Left ventricle myocardium superior (tissue), 1 donor: ENCODE results near the gene TRMT11. TPM values are rescaled to one million over a fixed set of nuclear protein-coding genes. Genes with fewer than 3 reads are reported as not detected.
"Not testable (repeated sequence)": the region's sequence is repeated elsewhere in the genome, so short reads cannot be mapped to it uniquely, and the experiment has no call there.

ENCODE experiments used
- ATAC-seq: fragments of 200-7000 bp; cut with Tn5 transposase; one replicate; pipeline ENCODE4 v1.9.1; 2020; ENCODE audit warnings: mild to moderate bottlenecking, moderate library complexity
- DNase-seq: peaks from one replicate; pipeline ENCODE4 v3.0.0-alpha.2; 2020
- intact Hi-C: fragments of 100-400 bp; cut with micrococcal nuclease; formaldehyde crosslinking; loops from one replicate; pipeline ENCODE4 v1.11.0; 2022
- total RNA-seq: library from RNA; stranded (reverse); fragmentation: NEBNext Ultra II Directional; extraction: Animal tissue kit (Norgen Biotek cat#: 25700); gene quantifications from one replicate; pipeline ENCODE4 v1.2.1, GENCODE V29; 2021
- donor health status: DM: no; HTN: yes; CAD: no; lungs with severe emphysema.

TRMT11 gene
- total RNA-seq, 1 donor from 2014 or later, result 8.3 TPM

DNA sequence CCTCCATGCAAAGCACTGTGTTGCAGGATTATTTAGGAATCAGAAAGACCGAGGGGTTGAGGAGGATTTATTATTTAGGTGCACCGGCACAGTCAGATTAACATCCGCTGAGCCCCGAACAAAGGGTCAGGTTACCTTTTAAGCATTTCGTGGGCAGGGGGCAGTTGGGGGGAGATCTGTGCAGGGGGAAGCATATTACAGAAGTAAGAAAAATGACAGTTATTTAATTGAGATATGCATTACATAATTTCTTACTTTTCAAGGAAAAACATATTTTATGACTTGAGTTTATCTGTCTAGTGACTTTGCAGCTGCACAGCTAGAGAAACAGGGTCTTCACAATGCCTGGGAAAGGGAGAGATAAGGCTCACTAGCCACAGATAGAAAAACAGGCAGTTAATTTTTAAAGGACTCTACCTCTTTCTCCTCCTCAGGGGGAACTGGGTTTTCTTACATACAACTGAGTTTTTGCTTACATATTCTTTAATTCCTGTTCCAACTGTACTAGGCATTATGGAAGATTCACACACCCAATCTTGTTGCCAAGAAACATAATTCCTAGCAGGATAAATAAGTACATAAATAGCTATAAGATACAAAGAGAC is 31.5 kb upstream of the TRMT11 start:
- DNase-seq (no peak), ATAC-seq (no peak)
- intact Hi-C loops, result loop anchor here (5.0 kb wide), 1 partner anchor 173 kb away; no protein-coding TSS in a partner anchor

DNA sequence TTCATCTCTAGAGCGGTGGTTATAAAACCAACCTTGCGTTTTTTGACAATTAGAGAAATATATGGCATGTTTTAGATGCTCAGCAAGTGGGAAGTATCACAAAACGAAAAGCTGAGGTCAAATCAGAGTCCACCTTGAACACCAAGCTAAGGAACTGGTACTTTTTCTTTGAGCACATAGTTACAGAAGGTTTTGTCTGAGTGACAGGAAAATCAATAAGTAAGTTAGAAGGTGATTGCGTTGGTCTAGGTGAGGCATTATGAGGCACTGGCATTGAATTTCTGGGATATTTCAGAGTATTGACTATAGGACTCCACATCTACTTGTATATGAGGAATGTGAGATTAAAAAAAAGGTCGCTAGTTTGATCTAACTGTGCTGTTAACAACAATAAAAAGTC is 30.4 kb upstream of the TRMT11 start:
- ATAC-seq (no peak), DNase-seq (no peak)
- intact Hi-C loops, result loop anchor here (5.0 kb wide), 1 partner anchor 174 kb away; no protein-coding TSS in a partner anchor

DNA sequence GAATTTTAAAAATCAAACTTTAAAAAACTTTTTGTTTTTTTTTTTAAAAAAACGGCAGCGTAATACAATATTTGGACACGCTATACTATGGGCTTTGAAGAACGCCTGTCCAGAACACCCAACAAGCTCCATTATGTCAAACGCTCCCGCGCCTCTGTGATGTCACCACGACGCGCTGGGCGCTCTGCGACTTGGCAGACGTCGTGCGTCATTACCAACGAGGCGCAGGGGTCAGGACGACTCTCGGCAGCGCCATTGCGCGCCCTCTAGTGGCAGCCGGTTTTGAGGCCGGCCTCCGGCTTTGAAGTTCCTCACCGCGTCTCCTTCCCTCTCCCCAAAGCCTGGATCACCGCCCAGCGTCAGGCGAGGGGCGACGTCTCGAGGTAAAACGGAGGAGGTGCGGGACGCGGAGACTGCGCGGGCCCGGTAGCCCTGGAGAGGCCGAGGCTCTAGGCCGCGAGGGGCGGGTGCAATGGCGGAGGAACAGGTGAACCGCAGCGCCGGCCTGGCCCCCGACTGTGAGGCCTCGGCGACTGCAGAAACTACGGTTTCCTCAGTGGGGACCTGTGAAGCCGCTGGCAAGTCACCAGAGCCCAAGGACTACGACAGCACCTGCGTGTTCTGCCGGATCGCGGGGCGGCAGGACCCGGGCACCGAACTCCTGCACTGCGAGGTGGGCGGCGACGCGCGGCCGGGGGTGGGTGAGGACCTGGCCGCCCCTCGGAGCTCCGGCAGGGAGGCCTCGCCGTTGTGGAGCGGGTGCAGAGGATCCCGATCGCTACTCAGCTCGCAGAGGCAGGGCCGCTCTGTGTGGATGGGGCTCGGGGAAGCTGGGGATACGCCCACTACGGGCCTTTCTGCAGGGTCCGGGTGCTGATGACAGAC is 29.6 kb upstream of the TRMT11 start, which contains the start of gene HINT3:
HINT3 (plus strand) TSS at position 265 of the 885 bp plus-strand sequence; CDS start at position 473, 208 bp downstream.
- ATAC-seq, result peak; percentile 97
- DNase-seq, result peak; percentile 99
- intact Hi-C loops, result loop anchor here (5.0 kb wide), 1 partner anchor 174 kb away; no protein-coding TSS in a partner anchor

DNA sequence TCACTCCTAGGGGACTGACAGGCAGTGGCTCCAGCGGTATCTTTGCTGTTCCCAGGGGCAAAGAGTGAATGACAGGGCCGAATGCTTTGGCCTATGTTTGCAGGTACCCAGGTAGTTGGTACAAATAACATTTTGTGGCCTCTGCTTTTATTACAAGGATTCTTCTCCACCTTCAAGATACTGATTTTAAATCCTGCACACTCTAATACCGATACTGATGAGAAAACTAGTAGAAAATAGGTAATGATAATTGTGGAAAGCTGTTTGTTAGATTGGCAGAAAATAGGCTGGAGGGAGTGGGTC is 29.0 kb upstream of the TRMT11 start:
- ATAC-seq (no peak), DNase-seq (no peak)
- intact Hi-C loops, result loop anchor here (5.0 kb wide), 1 partner anchor 175 kb away; no protein-coding TSS in a partner anchor

DNA sequence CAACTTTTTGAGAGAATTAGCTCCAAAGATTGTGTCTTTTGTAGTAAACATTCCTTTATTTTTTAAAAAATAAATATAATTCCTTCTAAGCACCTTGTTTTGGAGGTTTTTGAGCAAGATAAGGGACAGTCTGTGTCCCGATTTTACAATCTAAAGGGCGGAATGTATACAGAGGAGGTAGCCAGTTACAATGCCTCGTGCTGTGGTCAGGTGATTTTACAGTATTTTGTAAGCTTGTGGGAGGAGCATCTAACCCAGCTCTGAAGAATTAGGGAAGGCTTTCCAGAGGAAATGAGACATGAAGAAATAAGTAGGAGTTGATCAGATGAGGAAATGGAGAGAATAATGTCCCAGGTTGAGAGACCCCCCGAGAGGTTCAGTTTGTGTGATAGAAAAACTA is 28.5 kb upstream of the TRMT11 start:
- intact Hi-C loops, result loop anchor here (5.0 kb wide), 1 partner anchor 176 kb away; no protein-coding TSS in a partner anchor
- DNase-seq (no peak), ATAC-seq (peak; percentile 21)

DNA sequence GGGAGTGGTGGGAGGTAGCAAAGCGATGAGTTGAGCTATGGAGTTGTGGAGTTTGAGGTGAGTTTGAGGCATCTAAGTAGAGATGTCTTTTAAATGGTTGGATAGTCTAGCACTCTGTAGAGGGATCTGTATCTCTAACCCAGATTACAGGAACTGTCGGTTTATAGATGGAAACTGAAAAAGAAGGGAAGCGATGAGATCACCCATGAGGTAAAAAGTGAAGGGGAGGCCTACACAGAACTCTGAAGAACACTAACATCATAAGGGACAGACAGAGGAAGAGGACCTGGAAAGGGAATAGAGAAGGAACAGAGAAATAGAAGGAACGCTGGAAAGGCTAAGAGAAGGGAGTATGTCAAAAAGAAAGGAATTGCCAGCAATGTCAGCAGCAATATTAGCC is 27.3 kb upstream of the TRMT11 start:
- DNase-seq (no peak), ATAC-seq (no peak)
- intact Hi-C loops, result loop anchor here (5.0 kb wide), 1 partner anchor 177 kb away; no protein-coding TSS in a partner anchor

DNA sequence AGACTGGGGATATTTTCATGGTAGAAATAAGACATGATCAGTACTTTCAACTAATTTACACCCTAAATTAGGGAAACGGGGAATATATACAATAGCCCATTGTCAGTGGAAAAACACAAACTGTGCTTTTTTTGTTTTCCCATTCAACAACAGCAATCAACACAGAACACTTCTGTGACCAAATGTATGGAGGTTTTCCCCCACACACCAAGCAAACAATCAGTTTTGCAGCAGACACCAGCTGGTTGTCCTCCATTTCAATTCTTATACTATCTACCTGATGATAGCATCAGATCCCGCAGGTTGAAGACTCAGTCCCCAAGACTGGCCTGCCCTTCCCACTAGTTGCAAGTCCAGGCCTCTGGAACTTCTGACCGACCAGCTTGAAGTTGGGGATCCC is 25.2 kb upstream of the TRMT11 start:
- no peak for ATAC-seq
- DNase-seq, result no peak
- intact Hi-C loops, result no loop called here

DNA sequence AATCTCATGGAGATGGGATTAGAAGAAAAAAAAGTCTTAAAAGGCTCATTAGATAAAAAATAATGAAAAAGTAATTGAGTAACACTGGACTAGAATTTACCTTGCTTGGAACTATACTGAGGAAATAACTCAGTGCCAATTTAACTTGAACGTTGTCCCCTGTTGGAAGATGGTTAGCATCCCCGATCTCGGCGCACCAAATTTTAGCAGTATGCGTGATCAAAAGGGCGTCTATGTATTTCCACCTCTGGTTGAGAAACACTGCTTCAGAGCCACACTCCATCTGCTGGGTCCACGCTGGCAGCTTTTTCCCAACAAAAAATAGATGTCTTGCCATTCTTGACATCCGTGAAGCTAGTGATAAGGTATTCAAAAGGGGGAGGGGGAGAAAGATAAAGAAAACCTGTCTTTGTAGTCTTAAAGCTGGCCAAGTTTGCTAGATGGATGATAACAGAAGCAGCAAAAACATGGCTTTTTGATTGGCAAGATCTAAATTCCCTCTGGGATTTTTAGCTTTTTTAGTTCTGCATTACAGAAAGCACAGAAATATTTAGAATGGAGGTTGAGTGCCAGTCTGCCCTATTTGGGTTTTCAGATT is 23.3 kb upstream of the TRMT11 start:
- DNase-seq (no peak), ATAC-seq (no peak)
- intact Hi-C loops, result no loop called here

DNA sequence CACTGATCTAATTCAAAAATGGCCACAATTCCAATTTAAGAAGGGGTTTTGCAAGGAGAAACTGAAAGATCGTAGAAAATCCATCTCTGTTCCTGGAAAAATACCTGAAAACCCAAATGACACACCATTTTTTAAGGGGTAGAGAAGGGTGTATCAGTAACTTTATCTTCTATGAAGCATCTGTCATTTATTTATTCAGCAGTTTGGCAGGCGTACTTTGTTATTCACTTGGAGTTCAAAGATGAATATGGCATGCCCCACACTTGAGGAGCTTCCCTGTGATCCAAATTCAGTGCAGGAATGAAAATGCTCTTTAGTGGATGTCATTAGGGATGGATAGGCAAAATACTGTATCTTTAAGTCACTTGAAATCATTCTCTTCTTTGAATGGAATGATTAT is 22.5 kb upstream of the TRMT11 start:
- DNase-seq (no peak), ATAC-seq (no peak)
- intact Hi-C loops, result no loop called here

DNA sequence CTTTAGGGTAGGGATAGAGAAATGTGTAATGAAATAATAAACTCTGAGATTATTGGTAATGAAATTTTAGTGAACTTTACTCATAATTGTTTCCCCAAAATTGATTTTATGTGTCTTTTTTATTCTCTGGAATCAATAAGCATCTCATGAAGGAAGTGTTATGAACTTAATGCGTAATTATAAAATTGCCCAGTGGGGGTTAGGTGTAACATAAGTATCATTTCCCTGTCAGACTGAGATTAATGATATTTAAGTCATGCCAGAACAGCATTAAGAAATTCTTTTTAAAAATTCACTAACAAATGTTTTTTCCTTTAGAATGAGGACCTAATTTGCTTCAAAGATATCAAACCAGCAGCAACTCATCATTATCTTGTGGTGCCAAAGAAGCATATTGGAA is 19.8 kb upstream of the TRMT11 start:
- intact Hi-C loops, result no loop called here
- ATAC-seq (no peak), DNase-seq (no peak)

DNA sequence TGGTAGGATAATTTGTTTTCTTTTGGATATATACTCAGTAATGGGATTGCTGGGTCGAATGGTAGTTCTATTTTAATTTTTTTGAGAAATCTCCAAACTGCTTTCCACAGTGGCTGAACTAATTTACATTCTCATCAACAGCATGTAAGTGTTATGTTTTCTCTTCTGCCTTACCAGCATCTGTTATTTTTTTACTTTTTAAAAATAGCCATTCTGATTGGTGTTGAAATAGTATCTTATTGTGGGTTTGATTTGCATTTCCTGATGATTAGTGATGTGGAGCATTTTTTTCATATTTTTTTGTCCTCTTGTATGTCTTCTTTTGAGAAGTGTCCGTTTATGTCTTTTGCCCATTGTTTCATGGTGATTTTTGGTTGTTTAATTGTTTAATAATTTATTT is 17.8 kb upstream of the TRMT11 start:
- DNase-seq, result no peak
- no peak for ATAC-seq
- intact Hi-C loops, result no loop called here

DNA sequence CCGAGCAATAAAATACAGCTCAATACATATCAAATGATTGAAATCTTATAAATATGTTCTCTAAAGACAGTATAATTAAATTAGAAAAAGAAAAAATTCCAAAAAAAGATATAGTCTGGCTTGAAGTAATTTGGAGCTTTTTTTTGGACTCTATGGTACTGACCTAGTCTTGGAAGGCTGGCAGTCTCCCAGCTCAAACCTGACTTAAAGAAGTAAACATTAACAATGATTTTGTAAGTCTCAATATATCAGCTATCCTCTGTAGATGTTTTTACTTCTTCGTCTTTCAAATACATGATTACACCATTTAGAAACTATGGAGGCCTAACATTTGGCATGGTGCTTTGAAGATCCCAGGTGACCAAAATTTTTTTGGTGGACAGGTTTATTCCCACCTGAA is 15.6 kb upstream of the TRMT11 start:
- DNase-seq, result no peak
- intact Hi-C loops, result no loop called here
- no peak for ATAC-seq

DNA sequence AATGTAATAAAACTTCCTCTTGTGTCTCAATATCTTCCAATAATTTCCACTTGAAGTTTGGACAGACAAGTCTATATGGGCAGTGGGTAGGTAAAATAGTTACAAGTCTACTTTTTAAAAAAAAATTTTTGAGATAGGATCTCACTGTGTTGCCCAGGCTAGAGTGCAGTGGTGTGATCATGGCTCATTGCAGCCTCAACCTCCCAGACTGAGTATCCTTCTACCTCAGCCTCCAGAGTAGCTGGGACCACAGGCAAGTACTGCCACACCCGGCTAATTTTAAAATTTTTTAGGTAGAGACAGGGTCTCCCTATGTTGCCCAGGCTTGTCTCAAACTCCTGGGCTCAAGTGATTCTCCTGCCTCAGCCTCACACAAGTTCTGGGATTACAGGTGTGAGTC is 13.9 kb upstream of the TRMT11 start:
- DNase-seq, ATAC-seq, intact Hi-C loops: not testable (repeated sequence)

DNA sequence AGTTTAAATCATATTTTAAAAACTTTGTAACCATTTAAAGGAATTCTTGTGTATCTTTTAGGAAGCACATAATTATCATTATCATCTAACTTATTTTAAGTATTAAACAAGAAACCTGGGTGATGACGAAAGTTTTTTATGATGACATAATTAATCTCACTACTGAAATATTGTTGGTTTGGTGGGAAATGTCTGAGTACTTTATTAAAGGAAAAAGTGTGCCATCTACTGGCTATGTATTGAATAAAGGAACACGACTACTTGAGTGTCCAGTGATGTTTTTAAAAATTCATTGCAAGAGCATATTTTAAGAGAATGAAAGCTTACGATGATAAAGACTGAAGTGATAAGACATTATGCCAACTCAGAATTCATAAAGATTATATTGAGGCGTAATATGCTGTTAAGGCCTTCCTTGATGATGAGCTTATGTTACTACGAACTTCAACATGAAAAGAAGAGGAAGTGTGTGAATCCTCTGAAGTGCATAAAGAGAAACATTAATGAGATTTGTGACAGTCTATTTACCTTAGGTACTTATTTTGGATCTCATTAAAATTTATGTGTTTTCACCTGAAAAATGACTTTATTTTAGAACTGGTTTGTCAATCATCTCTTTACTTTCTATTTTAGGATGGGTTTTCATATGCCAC is 12.0 kb upstream of the TRMT11 start:
- ATAC-seq, result peak; percentile 51
- no peak for DNase-seq
- intact Hi-C loops, result no loop called here

DNA sequence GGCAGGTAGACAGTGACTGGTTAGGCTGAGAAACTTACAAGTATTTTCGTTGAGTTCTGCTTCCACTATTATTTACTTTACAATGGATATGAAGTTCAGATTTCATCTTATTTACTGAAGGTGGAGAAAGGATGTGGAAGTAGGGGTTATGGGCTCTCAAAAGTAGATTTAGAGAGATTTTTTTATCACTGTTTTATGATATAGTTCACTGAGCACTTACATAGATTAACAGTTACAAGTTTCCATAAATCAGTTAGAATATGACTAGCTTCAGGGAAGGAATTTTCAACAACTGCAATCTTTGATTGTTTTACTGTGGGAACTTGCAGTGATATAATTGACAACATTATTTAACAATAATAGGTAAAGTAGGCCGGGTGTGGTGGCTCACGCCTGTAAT is 7.2 kb upstream of the TRMT11 start:
- intact Hi-C loops, result no loop called here
- ATAC-seq, result no peak
- no peak for DNase-seq

DNA sequence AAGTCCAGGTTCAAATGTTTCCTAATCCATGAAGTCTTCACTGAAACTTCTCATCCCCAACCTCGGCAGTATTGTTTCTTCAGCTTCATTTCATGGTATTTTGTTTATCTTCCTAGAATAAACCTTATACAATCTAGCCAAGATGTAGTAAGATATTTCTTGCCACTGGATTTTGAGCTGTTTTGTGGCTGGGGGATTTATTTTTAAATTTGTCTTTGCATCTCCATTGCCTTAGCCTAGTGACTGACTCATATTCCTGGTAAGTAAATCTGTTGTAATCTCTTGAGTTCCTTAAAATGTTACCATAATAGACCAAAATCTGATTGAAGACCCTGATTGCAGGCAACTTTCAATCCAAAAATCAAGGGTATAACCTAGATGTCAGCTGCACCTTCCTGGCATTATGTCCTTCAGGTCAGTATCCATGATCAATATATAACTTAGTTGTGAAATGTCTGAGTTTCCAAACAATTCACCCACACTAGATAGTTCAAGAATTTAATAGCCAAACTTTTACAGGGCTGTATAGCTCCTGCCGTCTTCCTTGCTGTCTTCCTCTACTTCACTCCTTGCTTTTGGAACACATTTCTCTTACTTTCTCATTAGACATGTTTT is 4.7 kb upstream of the TRMT11 start:
- DNase-seq (no peak), ATAC-seq (no peak)
- intact Hi-C loops, result no loop called here

DNA sequence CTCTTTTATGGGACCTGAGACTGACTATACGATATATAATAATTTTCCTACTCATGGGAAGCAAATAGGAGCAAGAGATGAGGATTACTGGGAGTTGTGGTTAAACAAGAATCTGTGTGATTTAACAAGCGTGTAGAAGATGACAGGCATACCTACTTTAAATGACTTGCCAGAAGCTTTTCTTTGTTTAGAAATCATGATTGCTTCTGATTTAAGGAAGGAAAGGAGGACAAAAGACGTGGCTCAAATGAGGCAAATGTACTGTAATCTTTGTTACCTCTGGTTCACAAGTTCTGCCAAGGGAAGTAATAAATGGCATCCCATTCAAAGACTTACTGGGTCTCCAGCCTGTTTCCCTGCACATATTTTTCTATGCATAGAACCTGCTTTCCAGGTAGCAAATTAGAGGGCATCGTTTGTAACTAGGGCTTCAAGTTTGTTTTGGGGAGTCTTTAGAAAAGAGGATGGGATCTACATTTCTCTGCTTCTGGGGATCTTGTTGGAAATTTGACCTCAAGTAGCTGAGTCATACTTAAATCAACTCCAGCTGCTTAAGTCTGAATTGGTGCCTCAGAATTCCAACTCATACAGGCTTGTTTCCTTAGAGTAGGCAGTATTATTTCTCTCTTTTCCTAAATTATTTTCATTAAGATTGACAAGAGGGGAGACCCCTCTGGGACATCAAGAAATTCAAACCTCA is 2.9 kb upstream of the TRMT11 start:
- ATAC-seq (no peak), DNase-seq (no peak)

DNA sequence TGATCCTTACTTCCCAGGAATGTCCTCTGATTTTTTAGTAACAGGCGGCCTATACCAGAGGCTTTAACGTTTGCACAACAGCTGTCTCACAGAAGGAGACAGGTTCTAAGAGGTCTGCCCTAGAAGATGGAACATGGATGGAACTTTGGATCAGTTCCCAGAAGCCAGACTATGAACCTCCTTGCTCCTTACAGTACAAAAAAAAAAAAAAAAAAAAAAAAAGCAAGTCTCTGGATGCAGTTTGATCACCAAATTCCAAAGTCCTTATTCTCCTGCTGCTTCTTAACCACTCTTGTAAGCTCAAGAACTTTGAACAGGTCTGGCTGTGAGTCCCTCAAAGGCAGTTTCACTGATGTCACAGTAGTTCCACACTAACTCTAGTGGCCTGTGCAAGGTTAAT is 2.0 kb upstream of the TRMT11 start:
- ATAC-seq (no peak), DNase-seq (no peak)
- intact Hi-C loops, result no loop called here

More for the DNA sequence above, 2.9 kb upstream of the TRMT11 start:
- intact Hi-C loops, result no loop called here

DNA sequence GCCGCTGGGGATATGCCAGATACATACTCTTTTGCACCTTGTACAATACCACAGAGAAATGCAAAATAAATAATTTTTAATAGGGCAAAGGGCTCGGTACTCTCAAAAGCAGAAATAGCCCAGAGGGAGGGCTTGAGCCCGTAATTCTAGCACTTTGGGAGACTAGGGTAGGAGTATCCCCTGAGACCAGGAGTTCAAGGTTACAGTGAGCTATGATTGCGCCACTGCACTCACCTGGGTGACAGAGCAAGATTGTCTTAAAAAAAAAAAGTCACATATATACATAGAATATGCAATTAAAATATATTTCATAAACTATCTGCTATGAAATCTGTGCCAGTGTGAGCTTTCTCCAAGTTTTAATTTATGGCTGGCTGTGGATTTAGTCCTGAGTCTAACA is 818 bp upstream of the TRMT11 start:
- DNase-seq, result no peak
- intact Hi-C loops, result no loop called here
- no peak for ATAC-seq
